IMR-90 (cell line): Measurements from ENCODE around the gene LINGO1. TPM values are rescaled to one million over a fixed set of nuclear protein-coding genes. Genes with fewer than 3 reads are reported as not detected.

Experiments used
- ATAC-seq: fragments of 200-7000 bp; cut with Tn5 transposase; 2 replicates; pipeline ENCODE4 v1.9.1; 2020; ENCODE audit warnings: low read depth, mild to moderate bottlenecking, moderate library complexity
- BruUV-seq: library from RNA; stranded (reverse); fragments of 400-500 nt; replicated peaks from 2 replicates; lab custom pipeline; 2021; lab: Mats Ljungman, UMichigan
- CTCF ChIA-PET: fragments of 300-600 bp; formaldehyde crosslinking; extraction: SDS; loops from one replicate; lab custom pipeline; 2021; ENCODE audit warnings: antibody characterized with exemption; lab: Yijun Ruan, JAX
- POLR2A ChIA-PET: fragments of 300-600 bp; sonication (Branson Sonifier 250); formaldehyde crosslinking; loops from one replicate; lab custom pipeline; 2022; ENCODE audit warnings: antibody characterized with exemption; ENCODE audit not compliant: unreplicated experiment; lab: Charles Lee
- DNase-seq: peaks from one replicate; pipeline ENCODE4 v3.0.0; 2013
- H2AFZ ChIP-seq: replicated peaks from 2 replicates; pipeline ENCODE3; 2013; ENCODE audit warnings: low read length, mild to moderate bottlenecking; ENCODE audit not compliant: poor library complexity
- H2AK5ac ChIP-seq: 2 replicates; pipeline ENCODE4 v1.6.1; 2013; ENCODE audit warnings: low read depth, low read length, inconsistent platforms
- H2AK9ac ChIP-seq: replicated peaks from 2 replicates; pipeline ENCODE3; 2013; ENCODE audit warnings: mild to moderate bottlenecking, low read depth, low read length, moderate library complexity; ENCODE audit not compliant: poor library complexity
- H2BK120ac ChIP-seq: 2 replicates; pipeline ENCODE4 v1.6.1; 2013; ENCODE audit warnings: low read depth, low read length, inconsistent platforms
- H2BK15ac ChIP-seq: 3 replicates; pipeline ENCODE4 v1.6.1; 2013; ENCODE audit warnings: low read depth, low read length, inconsistent platforms
- H2BK20ac ChIP-seq: 2 replicates; pipeline ENCODE4 v1.6.1; 2013; ENCODE audit warnings: low read depth, mild to moderate bottlenecking, inconsistent platforms, low read length, moderate library complexity
- H2BK5ac ChIP-seq: 2 replicates; pipeline ENCODE4 v1.6.1; 2013; ENCODE audit warnings: mild to moderate bottlenecking, low read depth, low read length, inconsistent platforms; ENCODE audit not compliant: poor library complexity, severe bottlenecking
- H3K14ac ChIP-seq: replicated peaks from 2 replicates; pipeline ENCODE4 v1.6.1; 2013; ENCODE audit warnings: low read depth, low read length, inconsistent platforms
- H3K18ac ChIP-seq: 2 replicates; pipeline ENCODE4 v1.6.1; 2013; ENCODE audit warnings: low read depth, low read length, control low read depth
- H3K23ac ChIP-seq: 2 replicates; pipeline ENCODE4 v1.6.1; 2013; ENCODE audit warnings: low read depth, low read length, inconsistent platforms
- H3K27ac ChIP-seq: 2 replicates; pipeline ENCODE4 v1.5.1; 2013; ENCODE audit warnings: mild to moderate bottlenecking, control low read depth, low read length; ENCODE audit not compliant: insufficient read depth
- H3K27me3 ChIP-seq: 2 replicates; pipeline ENCODE4 v1.6.1; 2013; ENCODE audit warnings: low read length; ENCODE audit not compliant: control insufficient read depth, insufficient read depth
- H3K36me3 ChIP-seq: 2 replicates; pipeline ENCODE4 v1.6.1; 2013; ENCODE audit warnings: low read length, mixed read lengths; ENCODE audit not compliant: control insufficient read depth, insufficient read depth
- H3K4ac ChIP-seq: 2 replicates; pipeline ENCODE4 v1.6.1; 2013; ENCODE audit warnings: low read depth, low read length, inconsistent platforms
- H3K4me1 ChIP-seq: 2 replicates; pipeline ENCODE4 v1.6.1; 2013; ENCODE audit warnings: low read length, mixed read lengths; ENCODE audit not compliant: control insufficient read depth, insufficient read depth
- H3K4me2 ChIP-seq: 2 replicates; pipeline ENCODE4 v1.6.1; 2013; ENCODE audit warnings: low read depth, mild to moderate bottlenecking, control low read depth, low read length, moderate library complexity
- H3K4me3 ChIP-seq: 2 replicates; pipeline ENCODE4 v1.5.1; 2013; ENCODE audit warnings: low read depth, mild to moderate bottlenecking, control low read depth, low read length, moderate library complexity; ENCODE audit not compliant: insufficient read depth
- H3K56ac ChIP-seq: 2 replicates; pipeline ENCODE4 v1.6.1; 2013; ENCODE audit warnings: low read length, inconsistent platforms; ENCODE audit not compliant: insufficient read depth; ENCODE audit errors: extremely low read depth
- H3K79me1 ChIP-seq, 2 experiments: 2 replicates each; pipeline ENCODE4 v1.6.1; 2013; ENCODE audit warnings: low read length in 2 of 2, inconsistent platforms in 1 of 2, low read depth in 1 of 2
- H3K9ac ChIP-seq: 2 replicates; pipeline ENCODE4 v1.6.1; 2013; ENCODE audit warnings: low read depth, low read length, control low read depth
- H3K9me1 ChIP-seq: 2 replicates; pipeline ENCODE4 v1.6.1; 2013; ENCODE audit warnings: low read length, inconsistent platforms; ENCODE audit not compliant: insufficient read depth
- H3K9me3 ChIP-seq: 2 replicates; pipeline ENCODE4 v1.6.1; 2013; ENCODE audit warnings: low read length; ENCODE audit not compliant: control insufficient read depth, insufficient read depth
- H4K20me1 ChIP-seq: 2 replicates; pipeline ENCODE4 v1.6.1; 2013; ENCODE audit warnings: low read length, inconsistent platforms; ENCODE audit not compliant: insufficient read depth
- H4K5ac ChIP-seq: 2 replicates; pipeline ENCODE4 v1.6.1; 2013; ENCODE audit warnings: mild to moderate bottlenecking, low read depth, low read length, control low read depth
- H4K8ac ChIP-seq, 2 experiments: 2 replicates each; pipeline ENCODE4 v1.6.1; 2013; ENCODE audit warnings: low read depth in 2 of 2, low read length in 2 of 2, control low read depth in 1 of 2, inconsistent platforms in 1 of 2
- H4K91ac ChIP-seq: 2 replicates; pipeline ENCODE4 v1.6.1; 2013; ENCODE audit warnings: low read depth, low read length, inconsistent platforms; ENCODE audit not compliant: insufficient read depth
- BHLHE40 ChIP-seq: fragments of 150-350 bp; IDR thresholded peaks from 2 replicates; pipeline ENCODE4 v1.6.1; 2016; ENCODE audit warnings: mild to moderate bottlenecking, low read depth, low read length
- CEBPB ChIP-seq: IDR thresholded peaks from 2 replicates; pipeline ENCODE4 v1.6.1; 2012; ENCODE audit warnings: low read depth, low read length, improper control_type of control experiment
- CHD1 ChIP-seq: IDR thresholded peaks from 2 replicates; pipeline ENCODE4 v1.6.1; 2012; ENCODE audit warnings: low read depth, low read length, improper control_type of control experiment
- CTCF ChIP-seq: conservative IDR thresholded peaks from 2 replicates; pipeline ENCODE4 v1.5.1; 2012; ENCODE audit warnings: mild to moderate bottlenecking, low read depth, low read length, improper control_type of control experiment
- ELK1 ChIP-seq: fragments of 150-350 bp; IDR thresholded peaks from 2 replicates; pipeline ENCODE4 v1.6.1; 2016; ENCODE audit warnings: low read depth, mild to moderate bottlenecking, low read length, moderate library complexity, borderline replicate concordance
- FOS ChIP-seq: fragments of 150-350 bp; IDR thresholded peaks from 2 replicates; pipeline ENCODE4 v1.6.1; 2016; ENCODE audit warnings: low read depth, low read length
- MAFK ChIP-seq: IDR thresholded peaks from 2 replicates; pipeline ENCODE4 v1.6.1; 2012; ENCODE audit warnings: low read depth, low read length, improper control_type of control experiment
- MAZ ChIP-seq: IDR thresholded peaks from 2 replicates; pipeline ENCODE4 v1.6.1; 2012; ENCODE audit warnings: low read depth, mild to moderate bottlenecking, low read length, improper control_type of control experiment, moderate library complexity, borderline replicate concordance
- MXI1 ChIP-seq: IDR thresholded peaks from 2 replicates; pipeline ENCODE4 v1.6.1; 2012; ENCODE audit warnings: low read depth, mild to moderate bottlenecking, low read length, moderate library complexity, borderline replicate concordance
- NFE2L2 ChIP-seq: fragments of 150-350 bp; IDR thresholded peaks from 2 replicates; pipeline ENCODE4 v1.6.1; 2016; ENCODE audit warnings: low read depth, mild to moderate bottlenecking, low read length
- POLR2A ChIP-seq: IDR thresholded peaks from 2 replicates; pipeline ENCODE4 v1.6.1; 2012; ENCODE audit warnings: mild to moderate bottlenecking, low read depth, low read length
- RAD21 ChIP-seq: IDR thresholded peaks from 2 replicates; pipeline ENCODE4 v1.6.1; 2012; ENCODE audit warnings: low read length, improper control_type of control experiment
- RCOR1 ChIP-seq: IDR thresholded peaks from 2 replicates; pipeline ENCODE4 v1.6.1; 2012; ENCODE audit warnings: mild to moderate bottlenecking, low read length, improper control_type of control experiment; ENCODE audit not compliant: insufficient replicate concordance
- RFX5 ChIP-seq: IDR thresholded peaks from 2 replicates; pipeline ENCODE4 v1.8.0; 2012; ENCODE audit warnings: low read depth, mild to moderate bottlenecking, low read length, moderate library complexity
- SMC3 ChIP-seq: fragments of 150-350 bp; IDR thresholded peaks from 2 replicates; pipeline ENCODE4 v1.6.1; 2016; ENCODE audit warnings: low read depth, mild to moderate bottlenecking, antibody characterized with exemption, low read length, moderate library complexity
- USF2 ChIP-seq: fragments of 150-350 bp; IDR thresholded peaks from 2 replicates; pipeline ENCODE4 v1.6.1; 2017; ENCODE audit warnings: mild to moderate bottlenecking, antibody characterized with exemption, low read length, low read depth
- WGBS, 2 experiments: methylation state at CpG; one replicate each; pipeline versions ENCODE4 v1.1.5 to v1.1.7; 2013; ENCODE audit warnings: missing lambda C conversion rate in 2 of 2; ENCODE audit not compliant: insufficient read length in 1 of 2; ENCODE audit errors: extremely low coverage in 2 of 2; 5-methylcytosine and 5-hydroxymethylcytosine counted together
- dilution Hi-C: fragments of 300-500 bp; cut with HindIII; formaldehyde crosslinking; loops from one replicate; pipeline ENCODE4 v1.14.3; 2018; ENCODE audit warnings: low sequenced_read_pairs; ENCODE audit not compliant: unreplicated experiment
- in situ Hi-C: fragments of 300-500 bp; cut with MboI; formaldehyde crosslinking; loops from 3 replicates; pipeline ENCODE4 v1.14.3; 2019; ENCODE audit warnings: low sequenced_read_pairs, inconsistent platforms, mixed read lengths
- intact Hi-C: fragments of 100-400 bp; cut with micrococcal nuclease; formaldehyde crosslinking; loops from 2 replicates; pipeline ENCODE4 v1.10.0; 2022
- polyA plus RNA-seq, 3 experiments: library from polyadenylated mRNA; depleted of rRNA; stranded (reverse); fragments of >200 nt; gene quantifications; 2 replicates each; pipeline ENCODE4 v1.2.3, GENCODE V29; 2012; ENCODE audit warnings: low replicate concordance in 1 of 3
- total RNA-seq: library from RNA; depleted of rRNA; stranded (reverse); fragments of >200 nt; gene quantifications from 2 replicates; pipeline ENCODE4 v1.2.3, GENCODE V29; 2012

The LINGO1 gene
- total and polyA plus RNA-seq, 2 of the 4 experiments (the other 2 are of a cell fraction), result 0.05 TPM; not detected in 1

- H2BK20ac ChIP-seq, result no peak overlapping the region
- no peak overlapping the region for H3K18ac ChIP-seq
- BruUV-seq, result no TSS peak
- no peak overlapping the region for H2BK15ac ChIP-seq
- H3K36me3 ChIP-seq, result no peaks in the 10 kb centered on the region
- H3K56ac ChIP-seq, result no peak overlapping the region
- H3K4me3 ChIP-seq, result no peak overlapping the region
- H3K4me1 ChIP-seq, result 0 out of 2 replicates have a peak, but pooled peaks cover 5% of the 10 kb centered on the region
- intact Hi-C loops, result no loop called here
- H3K9ac ChIP-seq, result no peak overlapping the region
- H4K5ac ChIP-seq, result no peak overlapping the region
- dilution Hi-C loops, result no loop called here
- no peak overlapping the region for H2AK9ac ChIP-seq
- H2AFZ ChIP-seq, result no peak overlapping the region
- in situ Hi-C loops, result no loop called here
- H3K27me3 ChIP-seq, result peaks cover 27% of the 10 kb centered on the region
- H3K9me1 ChIP-seq, result no peaks in the 10 kb centered on the region
- no peak overlapping the region for H3K14ac ChIP-seq
- H3K79me1 ChIP-seq, result no peaks in the 10 kb centered on the region
- no peak overlapping the region for H3K4ac ChIP-seq
- H4K20me1 ChIP-seq, result no peaks in the 10 kb centered on the region
- ChIA-PET POLR2A (interaction anchor here (0.7 kb wide), 1 partner anchor 1679 kb away, joined by 3 read pairs; no protein-coding TSS in a partner anchor), CTCF (interaction anchor here (1.2 kb wide), 1 partner anchor 23 kb away, joined by 3 read pairs; the partner anchor contains the start of gene LINGO1)
- TF ChIP-seq USF2 (no peak), POLR2A (no peak), RFX5 (no peak), NFE2L2 (no peak), MAFK (no peak), RCOR1 (no peak), ELK1 (no peak), CTCF (no peak), RAD21 (no peak), CEBPB (no peak), MXI1 (no peak), SMC3 (no peak), BHLHE40 (no peak), MAZ (no peak), CHD1 (no peak), FOS (no peak)
- H3K27ac ChIP-seq, result no peak overlapping the region
- H3K9me3 ChIP-seq, result no peaks in the 10 kb centered on the region
- H2AK5ac ChIP-seq, result no peak overlapping the region
- H3K23ac ChIP-seq, result no peak overlapping the region
- no peak overlapping the region for H3K4me2 ChIP-seq
- no peak overlapping the region for H2BK5ac ChIP-seq
- ATAC-seq, result no peak
- H2BK120ac ChIP-seq, result no peak overlapping the region
- no peak overlapping the region for H4K91ac ChIP-seq
- no CpG with 5 or more reads among the region's 3 CpGs for WGBS, 2 experiments
- no peak overlapping the region for H4K8ac ChIP-seq
- DNase-seq, result no peak
Observed at GRCh38 chr15:77609558-77609957, 23.2 kb downstream of the LINGO1 start.
